ENCODE data around the gene SPINK4.

DNA sequence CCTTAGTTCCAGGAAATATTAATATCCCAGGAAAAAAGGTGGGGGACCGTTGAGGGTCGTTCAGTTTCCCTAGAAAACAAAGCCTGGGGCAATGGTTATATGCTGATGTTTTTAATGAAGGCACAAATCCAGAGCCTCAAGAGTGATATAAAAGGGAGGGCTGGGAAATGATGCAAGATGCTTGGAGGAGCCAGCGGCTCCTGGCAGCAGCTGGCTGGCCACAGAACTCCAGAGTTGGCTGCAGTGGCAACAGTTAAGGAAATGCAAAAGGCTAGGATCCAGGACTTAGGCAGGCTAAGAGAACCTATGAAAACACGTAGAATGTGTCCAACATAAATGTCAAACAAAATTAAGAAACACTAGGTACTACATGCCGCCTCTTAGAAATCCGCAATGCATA lies 41.8 kb upstream of the SPINK4 start:
- TF ChIP-seq, protein P1, sequence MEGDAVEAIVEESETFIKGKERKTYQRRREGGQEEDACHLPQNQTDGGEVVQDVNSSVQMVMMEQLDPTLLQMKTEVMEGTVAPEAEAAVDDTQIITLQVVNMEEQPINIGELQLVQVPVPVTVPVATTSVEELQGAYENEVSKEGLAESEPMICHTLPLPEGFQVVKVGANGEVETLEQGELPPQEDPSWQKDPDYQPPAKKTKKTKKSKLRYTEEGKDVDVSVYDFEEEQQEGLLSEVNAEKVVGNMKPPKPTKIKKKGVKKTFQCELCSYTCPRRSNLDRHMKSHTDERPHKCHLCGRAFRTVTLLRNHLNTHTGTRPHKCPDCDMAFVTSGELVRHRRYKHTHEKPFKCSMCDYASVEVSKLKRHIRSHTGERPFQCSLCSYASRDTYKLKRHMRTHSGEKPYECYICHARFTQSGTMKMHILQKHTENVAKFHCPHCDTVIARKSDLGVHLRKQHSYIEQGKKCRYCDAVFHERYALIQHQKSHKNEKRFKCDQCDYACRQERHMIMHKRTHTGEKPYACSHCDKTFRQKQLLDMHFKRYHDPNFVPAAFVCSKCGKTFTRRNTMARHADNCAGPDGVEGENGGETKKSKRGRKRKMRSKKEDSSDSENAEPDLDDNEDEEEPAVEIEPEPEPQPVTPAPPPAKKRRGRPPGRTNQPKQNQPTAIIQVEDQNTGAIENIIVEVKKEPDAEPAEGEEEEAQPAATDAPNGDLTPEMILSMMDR (optimal IDR thresholded peaks at IDR 0.05 in 1 of 3, IDR thresholded peaks at IDR 0.05 in 1 of 3, conservative IDR thresholded peaks at IDR 0.05 in 1 of 3; ENCODE audit: extremely low read depth in 1 of 3, insufficient read depth in 2 of 3, low read length in 3 of 3), result no peak
- TF ChIP-seq EZH2 (IDR thresholded peaks at IDR 0.05; ENCODE audit: low read length), result no peak
